Central memory CD8-positive, alpha-beta T cell (primary cell): ENCODE data around the gene METTL8.
"Not testable (repeated sequence)": the region's sequence is repeated elsewhere in the genome, so short reads cannot be mapped to it uniquely, and the experiment has no call there.

Experiments
- ATAC-seq: fragments of 150-1000 bp; cut with Tn5 transposase; replicated peaks from 2 replicates; pipeline ENCODE4 v1.10.0; 2022; ENCODE audit warnings: mild to moderate bottlenecking, moderate FRiP score, moderate number of reproducible peaks; ENCODE audit not compliant: poor library complexity, severe bottlenecking; ENCODE audit errors: extremely low read depth
- DNase-seq, 2 donors: peaks; one replicate each; pipeline ENCODE4 v3.0.0; 2021; ENCODE audit warnings: low spot score in 2 of 2
- H3K27ac Mint-ChIP-seq: one replicate; pipeline ENCODE4 v1.8.0; 2022; ENCODE audit warnings: low read depth, mild to moderate bottlenecking, moderate library complexity, mixed read lengths
- H3K27me3 Mint-ChIP-seq: one replicate; pipeline ENCODE4 v1.8.0; 2022; ENCODE audit warnings: mixed read lengths
- H3K36me3 Mint-ChIP-seq: one replicate; pipeline ENCODE4 v1.8.0; 2022; ENCODE audit warnings: mild to moderate bottlenecking, moderate library complexity, mixed read lengths; ENCODE audit not compliant: insufficient read depth
- H3K4me1 Mint-ChIP-seq: one replicate; pipeline ENCODE4 v1.8.0; 2022; ENCODE audit warnings: mixed read lengths
- H3K4me3 Mint-ChIP-seq: one replicate; pipeline ENCODE4 v1.8.0; 2022; ENCODE audit warnings: mild to moderate bottlenecking, moderate library complexity, mixed read lengths
- H3K9me3 Mint-ChIP-seq: one replicate; pipeline ENCODE4 v1.8.0; 2022; ENCODE audit warnings: mixed read lengths

The METTL8 gene

GRCh38 chr2:171419333-171419732, 14.5 kb downstream of the METTL8 start:
- Mint-ChIP-seq H3K9me3 (peaks cover 5% of the 10 kb centered on the region), H3K27ac (no peak overlapping the region), H3K4me1 (peaks cover 7% of the 10 kb centered on the region), H3K27me3 (no peaks in the 10 kb centered on the region), H3K4me3 (no peak overlapping the region), H3K36me3 (peaks cover 1% of the 10 kb centered on the region)
- no peak for DNase-seq
- ATAC-seq: no peak

- ATAC-seq (peak; percentile 97), DNase-seq (peak; percentile 45 to 60)
- Mint-ChIP-seq H3K4me1 (peaks cover 7% of the 10 kb centered on the region), H3K36me3 (peaks cover 1% of the 10 kb centered on the region), H3K9me3 (no peaks in the 10 kb centered on the region), H3K4me3 (no peak overlapping the region), H3K27me3 (no peaks in the 10 kb centered on the region), H3K27ac (peak overlapping the region; percentile 65)
Observed at GRCh38 chr2:171416009-171416926, 17.5 kb downstream of the METTL8 start.

- not testable (repeated sequence) for ATAC-seq, H3K4me3 Mint-ChIP-seq, DNase-seq, H3K27ac Mint-ChIP-seq, H3K27me3 Mint-ChIP-seq, H3K36me3 Mint-ChIP-seq, H3K9me3 Mint-ChIP-seq
- peaks cover 16% of the 10 kb centered on the region for H3K4me1 Mint-ChIP-seq
Observed at GRCh38 chr2:171414645-171415044, 19.1 kb downstream of the METTL8 start.

- Mint-ChIP-seq H3K9me3 (no peaks in the 10 kb centered on the region), H3K27ac (no peak overlapping the region), H3K4me3 (no peak overlapping the region), H3K27me3 (no peaks in the 10 kb centered on the region), H3K4me1 (peaks cover 21% of the 10 kb centered on the region), H3K36me3 (peaks cover 5% of the 10 kb centered on the region)
- ATAC-seq (no peak), DNase-seq (no peak)
Observed at GRCh38 chr2:171412571-171413175, 21.1 kb downstream of the METTL8 start.

GRCh38 chr2:171411791-171412483, 21.9 kb downstream of the METTL8 start:
- Mint-ChIP-seq H3K4me3 (no peak overlapping the region), H3K27me3 (no peaks in the 10 kb centered on the region), H3K27ac (no peak overlapping the region), H3K9me3 (no peaks in the 10 kb centered on the region), H3K36me3 (peaks cover 8% of the 10 kb centered on the region), H3K4me1 (peaks cover 21% of the 10 kb centered on the region)
- DNase-seq: no peak
- no peak for ATAC-seq

GRCh38 chr2:171411214-171411613, 22.6 kb downstream of the METTL8 start:
- H3K4me3 Mint-ChIP-seq: no peak overlapping the region
- H3K9me3 Mint-ChIP-seq: no peaks in the 10 kb centered on the region
- peaks cover 21% of the 10 kb centered on the region for H3K4me1 Mint-ChIP-seq
- ATAC-seq: no peak
- DNase-seq: no peak
- peaks cover 7% of the 10 kb centered on the region for H3K36me3 Mint-ChIP-seq
- H3K27me3 Mint-ChIP-seq: no peaks in the 10 kb centered on the region
- H3K27ac Mint-ChIP-seq: no peak overlapping the region

GRCh38 chr2:171410624-171411023, 23.2 kb downstream of the METTL8 start:
- Mint-ChIP-seq H3K4me1 (peaks cover 20% of the 10 kb centered on the region), H3K9me3 (no peaks in the 10 kb centered on the region), H3K4me3 (no peak overlapping the region), H3K27me3 (no peaks in the 10 kb centered on the region), H3K36me3 (peaks cover 6% of the 10 kb centered on the region), H3K27ac (peak overlapping the region; percentile 17)
- DNase-seq (no peak), ATAC-seq (no peak)

GRCh38 chr2:171410101-171410500, 23.7 kb downstream of the METTL8 start:
- Mint-ChIP-seq H3K27me3 (no peaks in the 10 kb centered on the region), H3K4me1 (peaks cover 23% of the 10 kb centered on the region), H3K36me3 (peaks cover 6% of the 10 kb centered on the region), H3K27ac (no peak overlapping the region), H3K4me3 (no peak overlapping the region), H3K9me3 (no peaks in the 10 kb centered on the region)
- DNase-seq: no peak
- no peak for ATAC-seq

- DNase-seq (no peak), ATAC-seq (peak; percentile 78)
- Mint-ChIP-seq H3K9me3 (no peaks in the 10 kb centered on the region), H3K36me3 (peaks cover 6% of the 10 kb centered on the region), H3K27me3 (no peaks in the 10 kb centered on the region), H3K4me1 (peaks cover 28% of the 10 kb centered on the region), H3K27ac (peak overlapping the region; percentile 86), H3K4me3 (peak overlapping the region; percentile 85)
Observed at GRCh38 chr2:171409436-171409971, 24.3 kb downstream of the METTL8 start.

- Mint-ChIP-seq H3K9me3 (no peaks in the 10 kb centered on the region), H3K27ac (no peak overlapping the region), H3K4me1 (peaks cover 34% of the 10 kb centered on the region), H3K4me3 (no peak overlapping the region), H3K27me3 (no peaks in the 10 kb centered on the region), H3K36me3 (peaks cover 6% of the 10 kb centered on the region)
- ATAC-seq: no peak
- no peak for DNase-seq
Observed at GRCh38 chr2:171407676-171408044, 26.1 kb downstream of the METTL8 start.

- Mint-ChIP-seq H3K27me3 (no peaks in the 10 kb centered on the region), H3K4me3 (no peak overlapping the region), H3K27ac (peak overlapping the region; percentile 59), H3K36me3 (peaks cover 6% of the 10 kb centered on the region), H3K9me3 (peaks cover 1% of the 10 kb centered on the region), H3K4me1 (peaks cover 34% of the 10 kb centered on the region)
- no peak for ATAC-seq
- DNase-seq: no peak
Observed at GRCh38 chr2:171407030-171407675, 26.6 kb downstream of the METTL8 start.

GRCh38 chr2:171406044-171406443, 27.7 kb downstream of the METTL8 start:
- no peak overlapping the region for H3K4me3 Mint-ChIP-seq
- H3K27ac Mint-ChIP-seq: no peak overlapping the region
- peaks cover 6% of the 10 kb centered on the region for H3K9me3 Mint-ChIP-seq
- peaks cover 34% of the 10 kb centered on the region for H3K4me1 Mint-ChIP-seq
- no peak for DNase-seq
- ATAC-seq: no peak
- H3K36me3 Mint-ChIP-seq: peaks cover 6% of the 10 kb centered on the region
- no peaks in the 10 kb centered on the region for H3K27me3 Mint-ChIP-seq
